ENCODE measurements around the gene STK11IP.

GRCh38 chr2:219631904-219632759, 34.5 kb downstream of the STK11IP start:
- TF ChIP-seq CTBP1 (IDR thresholded peaks at IDR 0.05; ENCODE audit: borderline replicate concordance) (no peak), SP1 (IDR thresholded peaks at IDR 0.05) (no peak), FOXM1 (IDR thresholded peaks at IDR 0.05; ENCODE audit: borderline replicate concordance) (no peak), HDGF (IDR thresholded peaks at IDR 0.05; ENCODE audit: borderline replicate concordance) (no peak), SUZ12 (IDR thresholded peaks at IDR 0.05) (no peak), ARNT (IDR thresholded peaks at IDR 0.05) (no peak), ZNF384 (IDR thresholded peaks at IDR 0.05) (no peak), FOXK2 (IDR thresholded peaks at IDR 0.05) (no peak), L3MBTL2 (conservative IDR thresholded peaks at IDR 0.05) (no peak), NFRKB (IDR thresholded peaks at IDR 0.05) (no peak), ELF4 (IDR thresholded peaks at IDR 0.05) (no peak), PKNOX1 (IDR thresholded peaks at IDR 0.05) (no peak)
